HepG2 (cell line): Measurements from ENCODE around the gene PIP5K1A. TPM values are rescaled to one million over a fixed set of nuclear protein-coding genes. Genes with fewer than 3 reads are reported as not detected.

ENCODE experiments used
- ATAC-seq: fragments of 200-7000 bp; cut with Tn5 transposase; 3 replicates; pipeline ENCODE4 v1.9.1; 2020; ENCODE audit warnings: mild to moderate bottlenecking, moderate library complexity
- BruUV-seq: library from RNA; stranded (reverse); fragments of 400-500 nt; replicated peaks from 2 replicates; lab custom pipeline; 2021; lab: Mats Ljungman, UMichigan
- CTCF ChIA-PET: fragments of 300-600 bp; formaldehyde crosslinking; extraction: SDS; loops from one replicate; lab custom pipeline; 2021; ENCODE audit warnings: low total read pairs, inconsistent platforms, low intra/inter-chr PET ratio; lab: Yijun Ruan, JAX
- POLR2A ChIA-PET: fragments of 350-600 bp; sonication (Branson Sonifier 250); formaldehyde crosslinking; loops from one replicate; lab custom pipeline; 2020; ENCODE audit warnings: antibody characterized with exemption, inconsistent platforms; lab: Yijun Ruan, JAX
- DNase-seq: peaks from one replicate; pipeline ENCODE4 v3.0.0-alpha.2; 2015; ENCODE audit warnings: low spot score
- FAIRE-seq: peaks from 3 replicates; lab custom pipeline; 2011; peaks lifted over from hg19 to GRCh38; lab: Jason Lieb, UNC
- H2AFZ ChIP-seq: one replicate; pipeline ENCODE4 v1.6.1; 2011; ENCODE audit warnings: low read length, inconsistent platforms
- H3K27ac ChIP-seq: fragments of 300-600 bp; 3 replicates; pipeline ENCODE4 v1.8.0; 2011; ENCODE audit warnings: mixed run types, mild to moderate bottlenecking, mixed read lengths, low read length, inconsistent platforms; ENCODE audit not compliant: insufficient read depth; ENCODE audit errors: extremely low read length
- H3K27me3 ChIP-seq, 2 experiments: fragments of 200-600 bp in 1 of 2; 2 replicates in 1 of 2; 3 replicates in 1 of 2; pipeline versions ENCODE4 v1.6.0 to v1.8.0; 2011; ENCODE audit warnings: low read length in 2 of 2, mild to moderate bottlenecking in 2 of 2, moderate library complexity in 2 of 2, inconsistent platforms in 1 of 2; ENCODE audit not compliant: insufficient read depth in 2 of 2, control insufficient read depth in 1 of 2
- H3K36me3 ChIP-seq, 2 experiments: fragments of 200-600 bp in 1 of 2; replicated peaks in 1 of 2; 2 replicates in 1 of 2; 3 replicates in 1 of 2; pipeline versions ENCODE4 v1.5.1 to v1.8.0; 2011; ENCODE audit warnings: low read length in 2 of 2, inconsistent platforms in 1 of 2; ENCODE audit not compliant: insufficient read depth in 2 of 2, control insufficient read depth in 1 of 2
- H3K4me1 ChIP-seq: 2 replicates; pipeline ENCODE4 v1.5.1; 2012; ENCODE audit warnings: low read length, inconsistent platforms; ENCODE audit not compliant: insufficient read depth
- H3K4me2 ChIP-seq: 2 replicates; pipeline ENCODE4 v1.6.0; 2011; ENCODE audit warnings: low read depth, low read length, inconsistent platforms
- H3K4me3 ChIP-seq, 3 experiments: fragments of 200-600 bp in 1 of 3; sonication (generic), shearing (Covaris generic) in 1 of 3; replicated peaks in 1 of 3; 2 replicates each; pipeline ENCODE4 v1.5.1; 2011 to 2016; ENCODE audit warnings: low read length in 3 of 3, inconsistent platforms in 2 of 3, low read depth in 2 of 3, mild to moderate bottlenecking in 2 of 3, control low read depth in 1 of 3, mixed read lengths in 1 of 3; ENCODE audit not compliant: insufficient read depth in 1 of 3
- H3K79me2 ChIP-seq: one replicate; pipeline ENCODE4 v1.6.1; 2011; ENCODE audit warnings: low read length, inconsistent platforms; ENCODE audit not compliant: insufficient read depth
- H3K9ac ChIP-seq: 2 replicates; pipeline ENCODE4 v1.6.0; 2011; ENCODE audit warnings: mild to moderate bottlenecking, low read depth, low read length, inconsistent platforms; ENCODE audit not compliant: insufficient read depth
- H3K9me3 ChIP-seq: 2 replicates; pipeline ENCODE4 v1.5.1; 2012; ENCODE audit warnings: mild to moderate bottlenecking, low read length
- H4K20me1 ChIP-seq: 2 replicates; pipeline ENCODE4 v1.6.0; 2011; ENCODE audit warnings: inconsistent platforms, mild to moderate bottlenecking, low read length, moderate library complexity; ENCODE audit not compliant: insufficient read depth
- CEBPB ChIP-seq: IDR thresholded peaks from 2 replicates; pipeline ENCODE4 v1.6.1; 2011; ENCODE audit warnings: low read depth, low read length, improper control_type of control experiment, borderline replicate concordance
- CEBPG ChIP-seq: IDR thresholded peaks from 2 replicates; pipeline ENCODE4 v1.6.1; 2016
- EED ChIP-seq: sonication (generic); formaldehyde crosslinking; IDR thresholded peaks from 2 replicates; pipeline ENCODE4 v1.5.0; 2020; ENCODE audit warnings: mild to moderate bottlenecking, missing genetic modification reagents
- FOSL2 ChIP-seq: sonication (generic); formaldehyde crosslinking; IDR thresholded peaks from 2 replicates; pipeline ENCODE4 v1.4.0; 2020; ENCODE audit warnings: missing genetic modification reagents
- KAT2B ChIP-seq: fragments of 150-350 bp; IDR thresholded peaks from 2 replicates; pipeline ENCODE4 v1.6.1; 2014; ENCODE audit warnings: low read depth, low read length, borderline replicate concordance
- POLR2A ChIP-seq, 2 experiments: IDR thresholded peaks; 2 replicates each; pipeline ENCODE4 v1.6.1; 2011; ENCODE audit warnings: low read depth in 2 of 2, low read length in 2 of 2, mild to moderate bottlenecking in 1 of 2, moderate library complexity in 1 of 2; ENCODE audit not compliant: insufficient read depth in 1 of 2
- RBFOX2 ChIP-seq: fragments of 200-400 bp; formaldehyde crosslinking; IDR thresholded peaks from 2 replicates; pipeline ENCODE4 v1.6.1; 2017; ENCODE audit warnings: low read depth, mild to moderate bottlenecking, low read length
- SAP130 ChIP-seq: IDR thresholded peaks from 2 replicates; pipeline ENCODE4 v1.6.1; 2016; ENCODE audit warnings: low read depth
- WIZ ChIP-seq: sonication (generic); formaldehyde crosslinking; IDR thresholded peaks from 2 replicates; pipeline ENCODE4 v1.5.1; 2020; ENCODE audit warnings: mild to moderate bottlenecking, missing genetic modification reagents
- ZNF274 ChIP-seq: sonication (generic); formaldehyde crosslinking; IDR thresholded peaks from 2 replicates; pipeline ENCODE4 v1.5.1; 2020; ENCODE audit warnings: mild to moderate bottlenecking, missing genetic modification reagents
- ZNF652 ChIP-seq: IDR thresholded peaks from 2 replicates; pipeline ENCODE4 v1.6.1; 2016; ENCODE audit warnings: low read depth, borderline replicate concordance
- ZNF710 ChIP-seq: sonication (generic); formaldehyde crosslinking; IDR thresholded peaks from 2 replicates; pipeline ENCODE4 v1.5.0; 2020; ENCODE audit warnings: mild to moderate bottlenecking, missing genetic modification reagents, borderline replicate concordance
- WGBS: methylation state at CpG from one replicate; pipeline ENCODE4 v1.1.6; 2017; ENCODE audit warnings: low lambda C conversion rate; 5-methylcytosine and 5-hydroxymethylcytosine counted together
- in situ Hi-C: cut with HindIII; loops from 2 replicates; pipeline ENCODE4 v1.10.0; 2017; ENCODE audit warnings: low pct_unique_long_range_greater_than_20kb; ENCODE audit not compliant: extremely low pct_ligation_motif_present
- intact Hi-C: fragments of 100-400 bp; cut with micrococcal nuclease; formaldehyde crosslinking; loops from one replicate; pipeline ENCODE4 v1.10.0; 2022; ENCODE audit not compliant: unreplicated experiment
- polyA plus RNA-seq, 8 experiments: library from polyadenylated mRNA; depleted of rRNA in 3 of 8; stranded (reverse) in 7 of 8; unstranded in 1 of 8; fragments of >200 nt; fragmentation: Illumina TruSeq in 4 of 8; extraction: Trizol in 4 of 8; gene quantifications; 2 replicates each; pipeline versions ENCODE4 v1.2.1 to v1.2.3, GENCODE V29; 2011 to 2016; ENCODE audit warnings: low read depth in 4 of 8, missing spikeins in 1 of 8, mixed read lengths in 1 of 8; ENCODE audit not compliant: insufficient read depth in 1 of 8
- total RNA-seq, 5 experiments: library from RNA; depleted of rRNA; stranded (reverse); fragments of >200 nt; fragmentation: Illumina TruSeq; extraction: Trizol; gene quantifications; 2 replicates each; pipeline ENCODE4 v1.2.3, GENCODE V29; 2016; ENCODE audit warnings: low read depth in 1 of 5
- TF ChIP-seq, protein P1 (sequence below): IDR thresholded peaks from 2 replicates; pipeline ENCODE4 v1.4.0; 2020; ENCODE audit warnings: mild to moderate bottlenecking, missing genetic modification reagents
- TF ChIP-seq, protein P2 (sequence below): sonication (generic); formaldehyde crosslinking; IDR thresholded peaks from 2 replicates; pipeline ENCODE4 v1.4.0; 2020; ENCODE audit warnings: missing genetic modification reagents

PIP5K1A gene
- total and polyA plus RNA-seq, 2 of the 13 experiments (the other 11 are each of a cell fraction or from before 2014, with no cell fraction given), result 45.3 to 65.1 TPM

DNA sequence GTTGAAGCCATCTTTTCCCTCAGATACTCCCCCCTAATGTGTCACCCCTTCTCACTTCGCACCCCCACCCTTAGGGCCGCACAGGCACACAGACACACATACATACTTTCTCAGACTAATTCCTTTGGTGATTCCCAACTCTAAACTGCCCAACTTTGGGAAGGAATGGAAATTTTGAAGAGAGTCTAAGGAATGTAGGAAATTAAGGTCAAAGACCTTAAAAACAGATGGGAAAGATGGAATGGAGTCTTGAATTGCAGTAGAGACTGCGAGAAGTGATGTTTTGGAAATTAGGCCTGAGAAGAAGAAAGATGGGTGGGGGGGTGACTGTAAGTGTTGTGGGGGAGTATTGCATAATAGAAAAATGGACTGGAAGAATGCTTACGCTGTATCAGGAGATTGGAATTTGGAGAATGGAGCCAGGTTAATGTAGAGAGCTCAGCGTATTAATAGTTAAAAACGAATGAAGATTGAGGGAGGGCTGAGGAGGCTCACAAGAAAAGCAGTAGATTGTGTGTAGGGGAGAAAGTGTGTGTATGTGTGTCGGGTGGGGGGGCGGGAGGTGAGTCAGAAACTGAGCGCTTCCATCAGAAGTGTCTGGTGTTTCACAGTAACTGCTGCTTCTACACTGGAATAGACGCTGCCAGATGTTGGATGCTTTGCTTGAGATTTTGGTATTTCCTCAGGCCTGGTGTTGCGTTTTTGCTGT, 1.7 kb downstream of the PIP5K1A start:
- intact Hi-C loops, result loop anchor here (5.0 kb wide), 1 partner anchor 147 kb away; the partner anchor contains the start of gene RFX5

More for the DNA sequence above, 1.7 kb downstream of the PIP5K1A start:
- 11% methylated on average over 11 of the region's 11 CpGs for WGBS
- Histone ChIP-seq H4K20me1 (peaks cover 22% of the 10 kb centered on the region), H3K27ac (peak overlapping the region; percentile 93), H3K27me3 (no peaks in the 10 kb centered on the region; a peak in 1 of 5 replicates), H3K36me3 (peaks cover 3 to 14% of the 10 kb centered on the region in 2 experiments; a peak in 4 of 5 replicates), H3K9ac (peak overlapping the region; percentile 89), H3K4me2 (peak overlapping the region; percentile 87), H3K79me2 (peaks cover 60% of the 10 kb centered on the region), H3K4me3 (peak overlapping the region; percentile 87 to 95 (median 94)), H2AFZ (no peak overlapping the region), H3K4me1 (peaks cover 30% of the 10 kb centered on the region), H3K9me3 (no peaks in the 10 kb centered on the region)
- BruUV-seq, result no TSS peak
- DNase-seq, result peak; percentile 31
- FAIRE-seq, result no peak
- ChIA-PET CTCF (no interaction called here), POLR2A (interaction anchor here (0.6 to 4.0 kb wide), 4 partner anchors 10 to 55 kb away, joined by 4 to 12 read pairs (median 6); partner anchors contain the start of genes PSMD4 and VPS72)
- in situ Hi-C loops, result no loop called here
- TF ChIP-seq, protein P1, sequence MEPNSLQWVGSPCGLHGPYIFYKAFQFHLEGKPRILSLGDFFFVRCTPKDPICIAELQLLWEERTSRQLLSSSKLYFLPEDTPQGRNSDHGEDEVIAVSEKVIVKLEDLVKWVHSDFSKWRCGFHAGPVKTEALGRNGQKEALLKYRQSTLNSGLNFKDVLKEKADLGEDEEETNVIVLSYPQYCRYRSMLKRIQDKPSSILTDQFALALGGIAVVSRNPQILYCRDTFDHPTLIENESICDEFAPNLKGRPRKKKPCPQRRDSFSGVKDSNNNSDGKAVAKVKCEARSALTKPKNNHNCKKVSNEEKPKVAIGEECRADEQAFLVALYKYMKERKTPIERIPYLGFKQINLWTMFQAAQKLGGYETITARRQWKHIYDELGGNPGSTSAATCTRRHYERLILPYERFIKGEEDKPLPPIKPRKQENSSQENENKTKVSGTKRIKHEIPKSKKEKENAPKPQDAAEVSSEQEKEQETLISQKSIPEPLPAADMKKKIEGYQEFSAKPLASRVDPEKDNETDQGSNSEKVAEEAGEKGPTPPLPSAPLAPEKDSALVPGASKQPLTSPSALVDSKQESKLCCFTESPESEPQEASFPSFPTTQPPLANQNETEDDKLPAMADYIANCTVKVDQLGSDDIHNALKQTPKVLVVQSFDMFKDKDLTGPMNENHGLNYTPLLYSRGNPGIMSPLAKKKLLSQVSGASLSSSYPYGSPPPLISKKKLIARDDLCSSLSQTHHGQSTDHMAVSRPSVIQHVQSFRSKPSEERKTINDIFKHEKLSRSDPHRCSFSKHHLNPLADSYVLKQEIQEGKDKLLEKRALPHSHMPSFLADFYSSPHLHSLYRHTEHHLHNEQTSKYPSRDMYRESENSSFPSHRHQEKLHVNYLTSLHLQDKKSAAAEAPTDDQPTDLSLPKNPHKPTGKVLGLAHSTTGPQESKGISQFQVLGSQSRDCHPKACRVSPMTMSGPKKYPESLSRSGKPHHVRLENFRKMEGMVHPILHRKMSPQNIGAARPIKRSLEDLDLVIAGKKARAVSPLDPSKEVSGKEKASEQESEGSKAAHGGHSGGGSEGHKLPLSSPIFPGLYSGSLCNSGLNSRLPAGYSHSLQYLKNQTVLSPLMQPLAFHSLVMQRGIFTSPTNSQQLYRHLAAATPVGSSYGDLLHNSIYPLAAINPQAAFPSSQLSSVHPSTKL (CRISPR knock-in tag), result 0 out of 2 replicates have a peak, but pooled peaks have one; percentile 13
- peak; percentile 62; the same call in 1 of the 2 replicates for TF ChIP-seq ZNF652 (CRISPR knock-in tag)
- TF ChIP-seq SAP130 (CRISPR knock-in tag), result peak; percentile 6; the same call in 1 of the 2 replicates
- peak; percentile 29; the same call in 1 of the 2 replicates for TF ChIP-seq CEBPG (CRISPR knock-in tag)
- no peak for TF ChIP-seq KAT2B
- TF ChIP-seq WIZ (CRISPR knock-in tag), result no peak
- TF ChIP-seq CEBPB, result peak; percentile 73; the same call in 1 of the 2 replicates
- TF ChIP-seq ZNF710 (CRISPR knock-in tag), result no peak
- TF ChIP-seq, protein P2, sequence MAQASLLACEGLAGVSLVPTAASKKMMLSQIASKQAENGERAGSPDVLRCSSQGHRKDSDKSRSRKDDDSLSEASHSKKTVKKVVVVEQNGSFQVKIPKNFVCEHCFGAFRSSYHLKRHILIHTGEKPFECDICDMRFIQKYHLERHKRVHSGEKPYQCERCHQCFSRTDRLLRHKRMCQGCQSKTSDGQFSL (CRISPR knock-in tag), result 0 out of 2 replicates have a peak, but pooled peaks have one; percentile 22
- TF ChIP-seq FOSL2 (CRISPR knock-in tag), result 0 out of 2 replicates have a peak, but pooled peaks have one; percentile 5
- no peak for TF ChIP-seq ZNF274 (CRISPR knock-in tag)
- TF ChIP-seq RBFOX2, result 0 out of 2 replicates have a peak, but pooled peaks have one; percentile 26
- no peak for TF ChIP-seq EED
- TF ChIP-seq POLR2A (IDR thresholded peaks at IDR 0.05; ENCODE audit: insufficient read depth in 1 of 2, low read depth in 2 of 2, low read length in 2 of 2), result 0 out of 4 replicates have a peak, but pooled peaks of 1 of the 2 experiments have one; percentile 22
- no peak for ATAC-seq
